ENCODE measurements around the gene TPP1. TPM values are rescaled to one million over a fixed set of nuclear protein-coding genes. Genes with fewer than 3 reads are reported as not detected.
A peak's percentile ranks its signal among the peaks of the same experiment; 100 is the strongest.

The TPP1 gene
- polyA plus RNA-seq, 3 donors = 218 to 359 (median 271) TPM

- H3K79me2 ChIP-seq (ENCODE audit: insufficient read depth, low read length) = peaks cover 61% of the 10 kb centered on the region
- intact Hi-C loops (cut with micrococcal nuclease) = loop anchor here in 1 of 2 donors (10.0 kb wide), 1 partner anchor 380 kb away; the partner anchor contains the start of genes CNGA4 and FHIP1B
- no peak overlapping the region for H2AFZ ChIP-seq (ENCODE audit: insufficient read depth, low read depth, low read length, poor library complexity, severe bottlenecking)
- peaks cover 23% of the 10 kb centered on the region for H4K20me1 ChIP-seq (ENCODE audit: insufficient read depth, low read length)
- no peak for DNase-seq
- WGBS (ENCODE audit: insufficient coverage) = 100% methylated on average over 2 of the region's 5 CpGs
- H3K9ac ChIP-seq (ENCODE audit: insufficient read depth, low read length, poor library complexity, severe bottlenecking) = no peak overlapping the region
- peaks cover 30% of the 10 kb centered on the region for H3K4me1 Mint-ChIP-seq
- H3K4me3 ChIP-seq (replicated peaks in 1 of 3; ENCODE audit: low read depth in 2 of 3, low read length in 3 of 3) = no peak overlapping the region
- H3K4me2 ChIP-seq (replicated peaks; ENCODE audit: extremely low read depth, low read length, poor library complexity, severe bottlenecking) = no peak overlapping the region
- peaks cover 53 to 68% of the 10 kb centered on the region in 2 donors for H3K4me1 ChIP-seq (ENCODE audit: control insufficient read depth in 1 of 2, insufficient read depth in 2 of 2, low read length in 2 of 2)
- no peaks in the 10 kb centered on the region for H3K9me3 Mint-ChIP-seq
- H3K36me3 Mint-ChIP-seq = peaks cover 13 to 14% of the 10 kb centered on the region in 2 donors
- H3K4me3 Mint-ChIP-seq = no peak overlapping the region
- peaks cover 46 to 55% of the 10 kb centered on the region in 2 donors for H3K36me3 ChIP-seq (replicated peaks in 1 of 2; ENCODE audit: control insufficient read depth in 1 of 2, insufficient read depth in 2 of 2, low read length in 2 of 2)
- no peaks in the 10 kb centered on the region for H3K9me3 ChIP-seq (replicated peaks in 1 of 2; ENCODE audit: control insufficient read depth in 1 of 2, insufficient read depth in 1 of 2, low read length in 2 of 2)
- no peaks in the 10 kb centered on the region for H3K27me3 Mint-ChIP-seq (ENCODE audit: low read depth in 3 of 3)
- H3K27me3 ChIP-seq (ENCODE audit: control insufficient read depth in 2 of 2, insufficient read depth in 2 of 2, low read length in 2 of 2) = no peaks in the 10 kb centered on the region
- peak overlapping the region in 3 of 7 donors; percentile 2 to 77 (median 52) for H3K27ac Mint-ChIP-seq
- peak overlapping the region in 1 of 2 donors; percentile 42 for H3K27ac ChIP-seq (ENCODE audit: low read depth in 1 of 2, low read length in 2 of 2)
- TF ChIP-seq CTCF (IDR thresholded peaks at IDR 0.05) = no peak
These were observed 4.2 kb downstream of the TPP1 start for GRCh38 chr11:6615046-6615445.

GRCh38 chr11:6614446-6614845 lies 4.8 kb downstream of the TPP1 start:
- peaks cover 52 to 61% of the 10 kb centered on the region in 2 donors for H3K36me3 ChIP-seq (replicated peaks in 1 of 2; ENCODE audit: control insufficient read depth in 1 of 2, insufficient read depth in 2 of 2, low read length in 2 of 2)
- H3K36me3 Mint-ChIP-seq = peaks cover 19 to 20% of the 10 kb centered on the region in 2 donors
- H3K9me3 ChIP-seq (replicated peaks in 1 of 2; ENCODE audit: control insufficient read depth in 1 of 2, insufficient read depth in 1 of 2, low read length in 2 of 2) = no peaks in the 10 kb centered on the region
- no peak for DNase-seq
- TF ChIP-seq CTCF (IDR thresholded peaks at IDR 0.05) = no peak
- 100% methylated on average over 1 of the region's 2 CpGs for WGBS (ENCODE audit: insufficient coverage)
- peaks cover 66% of the 10 kb centered on the region for H3K79me2 ChIP-seq (ENCODE audit: insufficient read depth, low read length)
- intact Hi-C loops (cut with micrococcal nuclease) = loop anchor here (5.0 to 10.0 kb wide), 5 partner anchors 38 to 382 kb away; partner anchors contain the start of genes FHIP1B (in 2 of the 2), ARFIP2 (in 1 of the 2), CNGA4 (in 1 of the 2) and SMPD1 (in 1 of the 2)
- H3K9ac ChIP-seq (ENCODE audit: insufficient read depth, low read length, poor library complexity, severe bottlenecking) = no peak overlapping the region
- peaks cover 47 to 62% of the 10 kb centered on the region in 2 donors for H3K4me1 ChIP-seq (ENCODE audit: control insufficient read depth in 1 of 2, insufficient read depth in 2 of 2, low read length in 2 of 2)
- H3K27ac ChIP-seq (ENCODE audit: low read depth in 1 of 2, low read length in 2 of 2) = no peak overlapping the region
- no peak overlapping the region for H3K4me2 ChIP-seq (replicated peaks; ENCODE audit: extremely low read depth, low read length, poor library complexity, severe bottlenecking)
- peaks cover 30% of the 10 kb centered on the region for H3K4me1 Mint-ChIP-seq
- no peak overlapping the region for H3K4me3 ChIP-seq (replicated peaks in 1 of 3; ENCODE audit: low read depth in 2 of 3, low read length in 3 of 3)
- H3K27me3 Mint-ChIP-seq (ENCODE audit: low read depth in 3 of 3) = no peaks in the 10 kb centered on the region
- H3K9me3 Mint-ChIP-seq = no peaks in the 10 kb centered on the region
- no peak overlapping the region for H2AFZ ChIP-seq (ENCODE audit: insufficient read depth, low read depth, low read length, poor library complexity, severe bottlenecking)
- no peaks in the 10 kb centered on the region for H3K27me3 ChIP-seq (ENCODE audit: control insufficient read depth in 2 of 2, insufficient read depth in 2 of 2, low read length in 2 of 2)
- H3K4me3 Mint-ChIP-seq = no peak overlapping the region
- peaks cover 23% of the 10 kb centered on the region for H4K20me1 ChIP-seq (ENCODE audit: insufficient read depth, low read length)
- H3K27ac Mint-ChIP-seq = peak overlapping the region in 2 of 7 donors; percentile 2 to 6
